GM18520 (cell line): ENCODE data around the gene VAC14.

Experiments used
- ATAC-seq: cut with Tn5 transposase; IDR thresholded peaks from one replicate; pipeline ENCODE4 v1.9.1; 2021; ENCODE audit not compliant: unreplicated experiment

The VAC14 gene

DNA sequence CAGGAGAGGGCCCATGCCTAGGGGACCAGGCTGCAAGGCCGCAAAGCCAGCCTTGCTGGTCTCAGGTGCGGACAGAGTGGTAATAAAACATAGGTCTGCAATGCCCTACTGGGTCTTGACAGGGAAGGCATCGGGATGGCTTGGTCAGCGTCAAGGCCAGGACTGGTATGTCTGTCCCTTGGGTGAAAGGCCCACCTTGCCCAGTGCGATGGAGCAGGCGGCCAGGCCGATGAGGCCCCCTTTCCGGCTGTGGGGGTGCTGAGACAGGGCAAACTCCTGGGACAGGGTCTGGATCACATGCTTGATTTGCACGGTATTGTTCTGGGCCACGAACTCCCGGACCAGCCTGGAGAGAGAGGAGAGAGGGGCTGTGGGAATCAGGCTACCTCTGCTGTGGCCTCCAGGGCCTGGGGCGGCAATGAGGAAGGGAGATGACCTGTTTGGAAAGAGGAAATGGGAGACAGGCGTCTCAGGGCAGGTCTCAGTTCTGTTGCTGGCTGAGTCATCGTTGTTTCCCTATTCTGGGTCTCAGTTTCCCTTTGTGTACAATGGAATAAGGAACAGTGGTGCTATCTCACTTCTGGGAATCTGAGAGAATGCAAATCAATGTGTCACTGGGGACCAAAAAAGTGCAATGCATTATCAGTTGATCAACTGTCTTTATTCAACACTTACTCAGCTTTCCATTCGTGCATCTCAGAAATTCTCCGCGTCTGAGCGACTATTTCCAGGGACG is 14.8 kb downstream of the VAC14 start:
- no peak for ATAC-seq

DNA sequence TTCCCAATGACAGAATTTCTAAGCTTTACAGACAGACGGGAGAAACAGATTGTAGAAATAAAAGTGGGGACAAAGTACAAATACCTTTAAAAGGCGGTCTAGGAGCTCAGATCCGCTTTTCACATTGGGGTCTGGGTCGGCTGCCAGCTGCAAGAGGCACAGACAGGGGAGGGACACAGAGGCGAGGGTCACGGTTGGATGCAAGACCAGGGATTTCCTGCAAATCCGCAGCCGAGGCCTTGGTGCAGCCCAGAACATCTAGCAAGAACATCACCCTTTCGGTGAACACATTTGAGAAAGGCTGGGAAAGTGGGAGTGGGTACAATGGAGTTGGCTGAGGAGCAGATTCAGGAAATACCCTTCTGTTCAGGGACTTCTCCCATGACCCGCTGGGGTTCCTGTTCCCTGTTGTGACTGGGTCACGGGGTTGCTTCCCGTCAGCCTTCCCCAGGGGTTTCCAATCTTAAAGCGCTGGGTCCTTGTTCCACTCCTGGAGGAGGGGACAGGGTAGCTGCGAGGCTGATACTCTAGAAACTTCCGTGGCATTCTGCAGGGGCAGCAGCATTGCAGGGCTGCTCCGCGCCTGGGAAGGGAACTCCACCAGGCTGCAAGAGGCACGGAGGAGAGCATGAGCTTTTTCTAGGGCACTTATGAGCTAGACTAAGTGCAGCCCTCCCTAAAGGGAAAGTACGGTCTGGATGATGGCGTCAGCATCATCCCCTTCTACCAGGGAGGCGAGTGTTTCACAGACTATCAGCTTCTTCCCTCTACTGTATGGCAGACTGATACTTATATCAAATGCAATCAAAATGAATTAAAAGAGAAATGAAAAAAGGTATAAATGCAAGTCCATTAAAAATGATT is 16.0 kb downstream of the VAC14 start:
- no peak for ATAC-seq

DNA sequence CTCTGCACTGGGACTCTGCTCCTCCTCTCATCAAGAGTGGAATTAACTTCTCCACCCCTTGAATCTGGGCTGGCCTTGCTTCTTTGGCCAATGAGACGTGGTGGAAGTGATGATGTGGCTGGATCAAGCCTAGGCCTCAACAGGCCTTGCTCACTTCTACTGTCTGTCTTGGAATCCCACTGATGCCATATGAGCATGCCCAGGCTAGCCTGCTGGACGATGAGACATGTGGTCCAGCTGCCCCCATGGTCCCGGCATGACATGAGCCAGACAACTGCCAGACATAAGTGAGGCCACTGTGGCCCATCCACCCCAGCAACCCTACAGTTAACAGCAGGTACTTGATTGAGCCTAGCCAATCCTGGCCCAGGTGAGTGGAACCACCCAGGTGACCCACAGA is 18.7 kb downstream of the VAC14 start:
- ATAC-seq: no peak

DNA sequence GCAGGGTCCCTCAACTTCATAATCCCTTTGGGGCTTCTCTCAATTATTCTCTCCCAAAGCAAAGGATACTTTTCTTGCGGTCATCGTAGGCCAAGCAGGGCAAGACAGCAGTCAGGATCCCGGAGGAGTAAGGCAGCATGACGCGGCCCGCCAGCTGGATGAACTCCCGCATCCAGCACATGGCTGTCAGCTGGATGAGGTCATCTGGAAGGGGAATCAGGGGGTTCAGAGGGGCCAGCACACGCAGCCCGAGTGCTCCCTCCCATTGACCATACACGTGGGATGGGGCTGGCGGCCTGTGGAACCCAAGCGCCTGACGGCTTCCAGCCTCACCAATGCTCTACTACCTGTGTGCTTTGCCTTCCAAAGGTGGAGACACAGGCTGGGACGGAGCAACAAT is 19.2 kb downstream of the VAC14 start:
- ATAC-seq: no peak

DNA sequence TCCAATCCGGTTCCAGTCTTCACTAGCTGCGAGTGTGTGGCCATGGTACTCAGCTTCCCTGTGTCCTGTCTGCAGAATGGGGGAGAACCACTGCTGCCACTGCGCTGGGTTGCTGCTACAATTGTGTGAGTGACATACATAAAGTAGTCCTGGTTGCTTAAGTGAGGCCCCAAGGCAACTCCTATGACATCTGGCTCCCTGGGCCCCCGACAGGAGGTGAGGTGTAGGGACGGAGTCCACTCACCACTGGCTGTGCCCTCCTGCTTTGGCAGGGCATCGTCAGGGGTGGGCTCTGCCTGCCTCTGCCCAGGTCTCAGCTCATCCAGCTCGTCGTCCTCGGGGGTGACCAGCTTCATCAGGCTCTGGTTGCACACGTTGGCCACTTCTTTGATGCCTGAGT is 20.4 kb downstream of the VAC14 start:
- ATAC-seq: no peak

DNA sequence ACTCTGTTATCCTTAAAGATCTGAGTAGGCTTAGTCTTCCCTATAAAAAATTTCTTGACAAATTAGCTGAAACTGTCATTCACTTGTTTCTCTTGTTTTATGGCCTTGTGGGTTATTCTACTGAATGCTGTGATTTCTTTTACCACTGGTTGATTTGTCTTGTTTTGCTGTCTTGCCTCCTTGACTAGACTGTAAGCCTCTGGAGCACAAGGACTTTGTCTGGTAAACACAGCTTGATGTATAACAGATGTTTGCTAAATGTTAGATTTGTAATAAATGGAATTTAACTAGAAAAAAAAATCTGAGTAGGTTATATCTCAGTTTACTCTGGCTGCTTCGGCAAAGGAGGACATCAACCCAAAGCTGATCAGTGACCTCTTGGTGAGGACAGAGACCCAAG is 21.6 kb downstream of the VAC14 start:
- ATAC-seq: no peak

DNA sequence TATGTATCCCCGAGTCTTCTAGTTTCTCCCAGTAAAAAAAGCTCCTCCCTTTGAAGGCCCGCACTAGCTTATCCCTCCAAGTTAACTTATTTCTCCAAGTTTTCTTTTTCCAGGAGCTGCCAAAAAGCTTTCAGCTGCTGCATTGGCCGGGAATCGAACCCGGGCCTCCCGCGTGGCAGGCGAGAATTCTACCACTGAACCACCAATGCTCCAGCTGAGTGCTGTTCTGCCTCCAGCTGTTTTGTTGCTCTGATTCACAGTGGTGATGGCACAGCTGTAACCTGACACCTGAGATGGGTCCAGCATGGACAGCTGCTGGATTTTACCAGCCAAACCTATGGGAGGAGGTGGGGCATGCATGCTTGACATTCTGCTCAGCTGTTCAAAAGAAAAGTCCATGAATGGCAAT is 22.1 kb downstream of the VAC14 start:
- ATAC-seq: no peak

DNA sequence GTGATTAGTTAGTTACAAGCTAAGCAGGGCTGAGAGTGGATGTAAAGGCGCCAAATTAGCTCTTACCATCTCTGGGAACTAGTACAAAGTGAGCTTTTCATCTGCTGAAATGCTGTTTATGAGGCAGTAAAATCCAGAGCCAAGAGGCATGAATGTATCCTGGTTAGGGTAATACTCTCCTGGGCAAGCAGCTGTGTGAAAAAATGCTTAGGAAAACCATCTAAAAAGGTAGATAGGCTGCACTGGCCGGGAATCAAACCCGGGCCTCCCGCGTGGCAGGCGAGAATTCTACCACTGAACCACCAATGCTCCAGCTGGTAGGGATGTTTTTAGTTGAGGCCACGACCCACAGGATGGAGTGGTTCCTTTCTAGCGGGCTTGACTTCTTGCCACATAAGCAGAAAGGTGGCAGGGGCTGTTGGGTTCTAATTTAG is 23.0 kb downstream of the VAC14 start:
- ATAC-seq: no peak

DNA sequence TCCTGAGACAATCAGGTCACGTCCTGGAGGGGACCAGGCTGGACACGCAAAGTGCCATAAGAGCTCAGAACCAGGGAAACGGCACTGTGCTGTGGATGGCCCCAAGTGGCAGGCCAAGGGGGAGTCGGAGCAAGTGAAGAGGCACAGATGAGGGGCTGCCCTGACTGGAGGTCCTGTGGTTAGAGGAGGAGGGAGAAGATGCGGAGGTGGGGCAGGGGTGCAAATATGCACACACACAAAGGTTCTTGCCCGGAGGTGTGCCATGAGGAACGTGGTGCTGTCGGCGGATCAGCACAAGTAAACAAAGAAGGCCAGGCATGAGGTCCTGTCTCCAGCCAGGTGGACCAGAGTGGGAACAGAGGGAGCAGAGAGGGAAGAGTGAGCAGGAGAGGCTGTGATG is 23.5 kb downstream of the VAC14 start:
- no peak for ATAC-seq

DNA sequence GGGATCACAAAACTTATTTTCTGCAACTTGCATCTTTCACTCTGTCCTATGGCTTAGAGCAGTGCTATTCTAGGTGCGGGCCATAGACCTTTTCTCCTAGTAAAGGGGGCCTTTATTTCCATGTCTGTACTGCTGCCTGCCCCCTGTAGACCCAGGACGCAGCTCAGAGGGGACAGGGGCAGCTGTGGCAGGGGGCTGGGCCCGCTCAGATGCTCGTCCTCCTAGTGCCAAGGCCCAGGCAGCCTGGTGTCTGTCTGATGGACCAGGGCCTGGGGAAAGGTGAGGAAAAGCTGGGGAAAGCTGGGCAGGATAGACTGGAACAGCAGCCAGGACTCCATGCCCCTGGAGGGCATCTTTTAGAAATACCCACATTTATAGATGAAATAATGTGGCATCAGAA is 25.6 kb downstream of the VAC14 start:
- ATAC-seq: no peak

DNA sequence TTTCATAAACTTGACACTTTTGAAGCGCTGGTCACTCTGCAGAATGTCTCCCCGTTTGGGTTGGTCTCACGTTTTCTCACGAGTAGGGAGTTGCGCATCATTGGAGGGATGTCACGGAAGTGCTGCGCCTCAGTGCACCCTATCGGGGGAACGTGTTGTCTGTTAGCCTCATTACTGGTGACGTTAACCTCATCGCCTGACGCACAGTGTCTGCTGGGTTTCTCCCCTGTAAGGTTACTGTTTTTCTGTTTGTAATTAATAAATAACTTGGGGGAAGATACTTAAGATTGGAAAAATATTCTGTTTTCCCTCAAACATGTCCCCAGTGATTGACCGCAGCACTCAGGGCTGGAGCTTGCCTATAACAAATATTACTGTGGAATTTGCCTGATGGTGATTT is 26.7 kb downstream of the VAC14 start:
- no peak for ATAC-seq

DNA sequence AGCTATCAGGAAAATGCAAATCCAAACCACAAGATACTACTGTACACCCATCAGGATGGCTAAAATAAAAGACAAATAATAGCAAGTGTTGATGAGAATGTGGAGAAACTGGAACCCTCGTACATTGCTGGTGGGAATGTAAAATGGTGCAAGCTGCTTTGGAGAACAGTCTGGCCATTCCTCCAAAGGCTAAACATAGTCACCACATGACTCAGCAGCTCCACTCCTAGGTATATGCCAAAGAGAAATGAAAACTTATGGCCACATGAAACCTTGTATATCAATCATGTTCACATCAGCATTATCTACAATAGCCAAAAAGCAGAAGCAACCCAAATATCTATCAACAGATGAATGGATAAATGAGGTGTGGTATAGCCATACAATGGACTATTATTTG is 28.5 kb downstream of the VAC14 start:
- ATAC-seq: no peak

DNA sequence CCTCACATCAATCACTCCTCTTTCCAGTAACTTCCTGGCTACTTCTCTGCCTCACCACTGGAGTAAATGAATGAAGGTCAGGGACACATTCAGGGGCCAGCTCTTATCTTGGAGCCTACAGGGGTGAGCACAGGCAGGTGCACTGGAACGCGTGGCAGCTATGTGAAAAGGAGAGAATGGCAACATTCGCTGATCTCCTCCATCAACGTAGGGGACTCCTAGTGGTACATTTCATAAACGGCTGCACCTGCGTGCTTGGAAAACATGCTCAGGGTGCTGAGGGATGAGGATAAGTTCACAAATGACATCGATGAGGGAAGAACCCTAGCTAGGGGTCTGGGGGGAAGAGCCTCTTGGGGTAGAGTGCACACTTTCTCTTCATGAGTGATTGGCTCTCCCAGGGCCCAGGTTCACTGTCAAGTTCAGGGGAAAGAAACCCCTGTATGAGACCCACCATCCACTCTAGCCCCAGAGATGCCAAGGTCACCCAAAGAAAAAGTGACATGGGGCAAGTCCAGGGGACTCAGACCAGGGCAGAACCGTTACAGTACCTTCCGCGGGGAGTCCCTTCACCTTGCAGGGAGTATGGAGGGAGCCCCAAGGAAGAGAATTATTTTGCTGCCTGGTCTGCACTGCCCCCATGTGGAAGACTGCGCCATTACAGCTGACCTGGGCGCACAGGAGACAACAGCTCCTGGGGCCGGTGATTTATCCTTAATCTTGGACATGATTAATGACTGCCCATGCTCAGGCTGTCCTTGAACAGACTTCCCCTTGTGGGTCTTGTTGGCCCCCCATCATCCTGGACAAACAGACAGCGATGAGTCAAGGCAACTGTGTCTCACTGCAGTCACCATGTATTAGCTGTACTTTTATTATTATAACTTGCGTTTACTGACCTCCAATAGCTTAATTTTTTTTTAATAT is 30.1 kb downstream of the VAC14 start:
- no peak for ATAC-seq

DNA sequence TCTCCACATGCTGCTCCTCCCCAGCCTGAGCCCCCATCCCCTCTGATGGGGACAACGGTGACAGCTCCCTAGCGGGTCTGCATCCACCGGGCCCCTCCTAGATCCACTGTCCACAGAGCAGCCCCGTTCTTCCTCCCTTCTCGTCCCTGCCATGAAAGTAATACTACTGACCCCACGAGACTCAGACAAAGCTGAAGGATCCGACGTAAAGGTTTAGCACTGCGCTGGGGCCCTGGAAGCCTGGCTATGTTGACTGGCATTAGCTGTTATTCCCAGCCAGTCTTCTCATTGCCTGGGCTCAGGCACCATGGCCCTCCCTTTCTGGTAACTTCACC is 30.7 kb downstream of the VAC14 start:
- no peak for ATAC-seq

DNA sequence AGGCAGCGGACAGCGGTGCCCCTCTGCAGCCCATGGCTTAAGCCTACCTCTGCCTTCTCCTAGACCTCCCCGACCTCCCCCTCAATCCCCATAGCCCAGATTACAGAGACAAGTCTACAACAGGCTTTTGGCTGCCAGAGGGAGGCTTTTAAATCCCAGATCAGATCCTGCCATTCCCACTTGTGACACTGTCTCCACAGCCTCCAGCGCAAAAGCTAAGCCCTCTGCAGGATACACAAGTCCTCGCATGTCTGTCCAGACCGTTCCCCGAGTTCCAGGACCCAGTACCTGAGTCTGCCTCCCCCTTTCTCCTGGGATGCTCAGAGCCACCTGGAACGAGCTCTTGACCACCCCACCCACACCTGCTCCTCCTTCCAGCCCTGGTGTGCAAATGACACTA is 31.2 kb downstream of the VAC14 start:
- no peak for ATAC-seq

DNA sequence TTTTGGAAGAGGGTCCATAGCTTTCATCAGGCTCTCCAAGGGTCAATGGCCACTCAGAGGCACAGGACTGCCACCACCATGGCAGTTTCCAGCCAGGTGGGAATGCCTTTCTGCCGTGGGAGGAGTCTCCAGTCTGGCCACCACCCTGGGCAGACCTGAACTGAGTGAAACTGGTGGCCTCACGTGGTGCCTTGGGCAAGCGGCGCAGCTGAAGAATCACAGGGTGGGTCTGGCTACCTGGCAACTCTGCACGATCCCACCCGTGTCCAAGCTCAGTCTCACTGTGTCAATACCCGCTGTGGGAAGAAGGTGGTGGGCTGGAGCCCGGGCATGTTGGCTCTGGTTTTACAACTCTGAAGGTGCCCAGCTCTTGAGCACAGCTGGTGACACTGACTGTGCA is 31.8 kb downstream of the VAC14 start:
- no peak for ATAC-seq

DNA sequence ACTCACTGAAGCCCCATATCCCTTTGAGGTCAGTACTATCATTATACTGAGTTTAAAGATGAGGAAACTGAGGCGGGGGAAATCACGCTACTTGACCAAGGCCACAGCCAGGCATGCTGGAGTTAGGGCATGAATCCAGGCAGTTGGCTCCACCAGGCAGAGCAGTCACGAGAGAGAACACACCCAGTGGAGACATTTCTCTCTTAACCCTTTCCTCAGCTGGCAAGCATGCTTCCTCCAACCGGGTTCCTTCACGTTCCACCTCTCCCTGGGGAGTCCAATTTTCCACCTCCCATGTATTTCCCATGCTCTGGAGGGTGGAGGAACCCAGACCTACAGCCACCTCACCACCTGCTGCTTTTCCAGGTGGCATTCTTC is 32.8 kb downstream of the VAC14 start:
- ATAC-seq: no peak

DNA sequence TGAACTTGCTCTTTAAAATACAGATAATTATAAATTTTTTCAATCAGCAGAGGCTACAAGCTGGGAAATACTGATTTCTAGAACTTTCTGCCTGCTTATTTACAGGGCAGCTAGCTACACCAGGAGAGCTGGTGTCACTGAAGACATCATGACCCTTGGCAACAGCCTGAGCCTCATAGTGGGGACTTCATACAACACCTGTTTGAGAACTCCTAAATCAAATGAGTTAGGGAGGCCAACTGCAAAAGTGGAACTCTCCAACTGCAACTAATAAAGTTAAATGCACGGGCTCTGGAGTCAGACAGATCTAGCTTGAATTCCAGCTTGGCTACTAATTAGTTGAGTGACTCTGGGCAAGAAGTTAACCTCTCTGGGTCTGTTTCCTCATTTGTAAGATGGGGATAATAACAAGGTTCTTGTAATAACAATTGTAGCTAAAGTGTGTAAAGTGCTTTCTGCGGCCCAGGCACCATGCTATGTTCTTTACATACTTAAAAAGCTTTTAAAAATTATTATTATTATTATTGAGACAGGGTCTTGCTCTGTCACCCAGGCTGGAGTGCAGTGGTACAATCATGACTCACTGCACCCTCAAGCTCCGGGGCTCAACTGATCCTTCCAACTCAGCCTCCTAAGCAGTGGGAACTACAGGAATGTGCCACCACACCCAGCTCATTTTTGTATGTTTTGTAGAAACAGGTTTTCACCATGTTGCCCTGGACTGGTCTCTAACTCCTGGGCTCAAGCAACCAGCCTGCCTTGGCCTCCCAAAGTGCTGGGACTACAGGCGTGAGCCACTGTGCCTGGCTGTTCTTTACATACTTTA is 33.4 kb downstream of the VAC14 start:
- no peak for ATAC-seq

DNA sequence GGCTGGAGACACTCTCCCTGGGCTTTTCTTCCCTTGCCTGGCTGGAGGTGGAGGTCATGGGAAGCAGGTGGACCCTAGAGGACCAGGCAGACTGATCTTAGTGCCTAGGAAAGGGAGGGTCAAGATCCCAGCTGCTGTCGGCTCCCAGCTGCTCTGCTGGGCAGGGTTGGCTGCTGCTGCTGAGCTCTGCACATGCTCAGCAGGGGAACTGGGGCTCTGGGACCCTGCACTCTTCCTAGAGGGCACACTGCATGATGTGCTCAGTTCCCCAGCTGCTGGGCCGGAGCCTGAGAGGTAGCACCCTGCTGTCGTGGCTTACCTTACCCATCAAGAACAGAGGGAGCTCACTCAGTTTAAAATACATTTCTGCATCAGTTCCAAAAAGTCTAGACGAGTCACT is 34.3 kb downstream of the VAC14 start:
- ATAC-seq: no peak

DNA sequence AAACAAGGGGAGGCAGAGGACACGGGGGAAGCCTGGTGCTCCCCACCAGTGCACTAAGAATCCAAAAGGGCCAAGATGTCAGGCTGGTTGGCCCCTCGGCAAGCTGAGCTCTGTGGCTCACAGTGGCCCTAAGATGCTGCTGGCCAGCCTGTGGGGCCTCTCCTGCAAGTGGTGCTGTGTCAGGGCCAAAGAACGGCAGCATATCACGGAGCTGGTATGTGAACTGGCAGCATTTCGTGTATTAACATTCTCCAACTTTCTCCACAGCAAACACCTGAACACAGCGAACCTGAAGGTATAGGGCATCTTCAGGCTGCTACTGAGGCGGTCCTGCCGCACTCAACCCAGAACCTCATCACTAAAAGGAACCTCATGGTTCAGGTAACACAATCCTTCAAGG is 34.8 kb downstream of the VAC14 start:
- no peak for ATAC-seq

DNA sequence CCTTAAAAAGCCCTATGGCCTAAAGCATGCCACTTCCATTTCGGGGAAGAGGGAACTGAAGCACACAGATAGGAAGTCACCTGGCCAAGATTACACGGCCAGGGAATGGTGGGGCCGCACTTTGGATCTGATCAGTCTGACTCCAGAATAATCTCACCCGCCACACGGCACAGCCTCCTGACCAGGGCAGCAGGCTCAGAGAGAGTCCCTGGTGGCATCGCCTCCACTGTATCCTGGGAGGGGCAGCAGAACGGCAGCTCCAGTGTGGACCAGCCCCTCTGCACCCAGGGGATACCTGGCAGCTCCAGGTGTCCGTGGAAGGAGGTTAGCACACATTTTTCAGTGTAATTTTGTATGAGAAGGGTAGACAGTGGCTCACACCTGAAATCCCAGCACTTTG is 35.5 kb downstream of the VAC14 start:
- ATAC-seq: no peak
